ENCODE measurements around the gene ACVR1.
"Not testable (repeated sequence)": the region's sequence is repeated elsewhere in the genome, so short reads cannot be mapped to it uniquely, and the experiment has no call there.

ACVR1 gene

GRCh38 chr2:157827377-157827776 lies 48.8 kb downstream of the ACVR1 start:
- DNase-seq (ENCODE audit: low spot score): no peak

GRCh38 chr2:157826644-157827043 lies 49.5 kb downstream of the ACVR1 start:
- not testable (repeated sequence) for DNase-seq (ENCODE audit: low spot score)

GRCh38 chr2:157825885-157826284 lies 50.2 kb downstream of the ACVR1 start:
- no peak for DNase-seq (ENCODE audit: low spot score)

- no peak for DNase-seq (ENCODE audit: low spot score)
Measured at GRCh38 chr2:157822993-157823392, 53.1 kb downstream of the ACVR1 start.

GRCh38 chr2:157822533-157822932 lies 53.6 kb downstream of the ACVR1 start:
- DNase-seq (ENCODE audit: low spot score): no peak

GRCh38 chr2:157821519-157822131 lies 54.5 kb downstream of the ACVR1 start:
- DNase-seq (ENCODE audit: low spot score): no peak

- DNase-seq (ENCODE audit: low spot score): no peak
Measured at GRCh38 chr2:157820193-157820592, 55.9 kb downstream of the ACVR1 start.

- DNase-seq (ENCODE audit: low spot score): no peak
Measured at GRCh38 chr2:157819761-157820160, 56.4 kb downstream of the ACVR1 start.

- DNase-seq (ENCODE audit: low spot score): no peak
Measured at GRCh38 chr2:157818227-157818626, 57.9 kb downstream of the ACVR1 start.

GRCh38 chr2:157815421-157815820 lies 60.7 kb downstream of the ACVR1 start:
- no peak for DNase-seq (ENCODE audit: low spot score)

- DNase-seq (ENCODE audit: low spot score): no peak
Measured at GRCh38 chr2:157813467-157813866, 62.7 kb downstream of the ACVR1 start.

GRCh38 chr2:157810037-157810436 lies 66.1 kb downstream of the ACVR1 start:
- no peak for DNase-seq (ENCODE audit: low spot score)

GRCh38 chr2:157809212-157809611 lies 66.9 kb downstream of the ACVR1 start:
- DNase-seq (ENCODE audit: low spot score): no peak

- DNase-seq (ENCODE audit: low spot score): no peak
Measured at GRCh38 chr2:157808421-157808820, 67.7 kb downstream of the ACVR1 start.

GRCh38 chr2:157806426-157807077 lies 69.6 kb downstream of the ACVR1 start:
- no peak for DNase-seq (ENCODE audit: low spot score)

- no peak for DNase-seq (ENCODE audit: low spot score)
Measured at GRCh38 chr2:157805519-157805918, 70.6 kb downstream of the ACVR1 start.

GRCh38 chr2:157804355-157804754 lies 71.8 kb downstream of the ACVR1 start:
- no peak for DNase-seq (ENCODE audit: low spot score)

- DNase-seq (ENCODE audit: low spot score): no peak
Measured at GRCh38 chr2:157803952-157804351, 72.2 kb downstream of the ACVR1 start.

- no peak for DNase-seq (ENCODE audit: low spot score)
Measured at GRCh38 chr2:157803476-157803875, 72.7 kb downstream of the ACVR1 start.

- DNase-seq (ENCODE audit: low spot score): no peak
Measured at GRCh38 chr2:157800838-157801495, 75.2 kb downstream of the ACVR1 start.

GRCh38 chr2:157793053-157793612 lies 83.0 kb downstream of the ACVR1 start:
- DNase-seq (ENCODE audit: low spot score): no peak

GRCh38 chr2:157792335-157793052 lies 83.6 kb downstream of the ACVR1 start:
- no peak for DNase-seq (ENCODE audit: low spot score)

All from CD4-positive, alpha-beta T cell treated with Interleukin-2 at 100 ng/mL for 4 hours (primary cell).